CD14-positive monocyte (primary cell): ENCODE results near the gene AQP6. TPM values are rescaled to one million over a fixed set of nuclear protein-coding genes. Genes with fewer than 3 reads are reported as not detected.

Experiments
- DNase-seq, 3 donors: peaks; one replicate each; pipeline ENCODE4 v3.0.0-alpha.2; 2011 to 2022
- H2AFZ ChIP-seq: 2 replicates; pipeline ENCODE4 v1.6.0; 2012; ENCODE audit warnings: mild to moderate bottlenecking, low read depth, low read length, inconsistent platforms; ENCODE audit not compliant: insufficient read depth, poor library complexity, severe bottlenecking
- H3K27ac ChIP-seq, 2 donors: 1 replicate in 1 of 2; 2 replicates in 1 of 2; pipeline ENCODE4 v1.5.1; 2012 to 2013; ENCODE audit warnings: low read length in 2 of 2, control low read depth in 1 of 2, inconsistent platforms in 1 of 2, low read depth in 1 of 2, mild to moderate bottlenecking in 1 of 2
- H3K27me3 ChIP-seq, 2 donors: one replicate each; pipeline versions ENCODE4 v1.6.0 to v1.6.1; 2011 to 2013; ENCODE audit warnings: low read length in 2 of 2; ENCODE audit not compliant: control insufficient read depth in 2 of 2, insufficient read depth in 2 of 2
- H3K36me3 ChIP-seq, 2 donors: replicated peaks in 1 of 2; 1 replicate in 1 of 2; 2 replicates in 1 of 2; pipeline versions ENCODE4 v1.5.1 to v1.6.1; 2012 to 2013; ENCODE audit warnings: low read length in 2 of 2, control low read depth in 1 of 2, inconsistent platforms in 1 of 2, mild to moderate bottlenecking in 1 of 2; ENCODE audit not compliant: insufficient read depth in 2 of 2, control insufficient read depth in 1 of 2
- H3K4me1 ChIP-seq, 2 donors: 1 replicate in 1 of 2; 2 replicates in 1 of 2; pipeline versions ENCODE4 v1.5.1 to v1.6.1; 2012 to 2013; ENCODE audit warnings: low read length in 2 of 2, control low read depth in 1 of 2, inconsistent platforms in 1 of 2, mild to moderate bottlenecking in 1 of 2, moderate library complexity in 1 of 2; ENCODE audit not compliant: insufficient read depth in 2 of 2, control insufficient read depth in 1 of 2
- H3K4me2 ChIP-seq: replicated peaks from 2 replicates; pipeline ENCODE3; 2012; ENCODE audit warnings: low read length, moderate library complexity, mild to moderate bottlenecking; ENCODE audit not compliant: poor library complexity, severe bottlenecking; ENCODE audit errors: extremely low read depth
- H3K4me3 ChIP-seq, 3 experiments: fragments of 200-600 bp in 1 of 3; sonication (generic) in 1 of 3; replicated peaks in 1 of 3; 1 replicate in 2 of 3; 2 replicates in 1 of 3; pipeline ENCODE4 v1.5.1; 2011 to 2013; ENCODE audit warnings: low read length in 3 of 3, mild to moderate bottlenecking in 3 of 3, control low read depth in 2 of 3, low read depth in 2 of 3, inconsistent platforms in 1 of 3, moderate library complexity in 1 of 3
- H3K79me2 ChIP-seq: 2 replicates; pipeline ENCODE4 v1.6.0; 2012; ENCODE audit warnings: mild to moderate bottlenecking, control low read depth, inconsistent platforms, low read length, moderate library complexity; ENCODE audit not compliant: insufficient read depth
- H3K9ac ChIP-seq: 2 replicates; pipeline ENCODE4 v1.6.0; 2017; ENCODE audit warnings: low read length, mild to moderate bottlenecking; ENCODE audit not compliant: insufficient read depth, poor library complexity, severe bottlenecking
- H3K9me3 ChIP-seq, 2 donors: replicated peaks in 1 of 2; 1 replicate in 1 of 2; 2 replicates in 1 of 2; pipeline versions ENCODE4 v1.5.1 to v1.6.1; 2012 to 2013; ENCODE audit warnings: low read length in 2 of 2, control low read depth in 1 of 2; ENCODE audit not compliant: control insufficient read depth in 1 of 2, insufficient read depth in 1 of 2
- H4K20me1 ChIP-seq: 2 replicates; pipeline ENCODE4 v1.6.0; 2012; ENCODE audit warnings: mild to moderate bottlenecking, low read length, control low read depth, moderate library complexity; ENCODE audit not compliant: insufficient read depth
- H3K27ac Mint-ChIP-seq, 7 donors: one replicate each; pipeline ENCODE4 v1.8.0; 2020; ENCODE audit warnings: mild to moderate bottlenecking in 7 of 7, mixed read lengths in 7 of 7, moderate library complexity in 6 of 7, inconsistent platforms in 2 of 7
- H3K27me3 Mint-ChIP-seq, 3 donors: one replicate each; pipeline ENCODE4 v1.8.0; 2021 to 2022; ENCODE audit warnings: low read depth in 3 of 3, mild to moderate bottlenecking in 3 of 3, mixed read lengths in 3 of 3, moderate library complexity in 3 of 3, inconsistent platforms in 1 of 3
- H3K36me3 Mint-ChIP-seq, 2 donors: one replicate each; pipeline ENCODE4 v1.8.0; 2020; ENCODE audit warnings: mixed read lengths in 2 of 2, inconsistent platforms in 1 of 2, mild to moderate bottlenecking in 1 of 2
- H3K4me1 Mint-ChIP-seq: one replicate; pipeline ENCODE4 v1.8.0; 2020; ENCODE audit warnings: mild to moderate bottlenecking, mixed read lengths
- H3K4me3 Mint-ChIP-seq, 2 donors: one replicate each; pipeline ENCODE4 v1.8.0; 2020; ENCODE audit warnings: mild to moderate bottlenecking in 2 of 2, mixed read lengths in 2 of 2, moderate library complexity in 1 of 2
- H3K9me3 Mint-ChIP-seq, 7 donors: one replicate each; pipeline ENCODE4 v1.8.0; 2020 to 2022; ENCODE audit warnings: mixed read lengths in 7 of 7, mild to moderate bottlenecking in 6 of 7, moderate library complexity in 6 of 7, inconsistent platforms in 2 of 7
- CTCF ChIP-seq: fragments of 200-600 bp; IDR thresholded peaks from one replicate; pipeline ENCODE4 v1.8.0; 2022; ENCODE audit warnings: antibody characterized with exemption, mild to moderate bottlenecking
- WGBS: methylation state at CpG from one replicate; pipeline ENCODE4 v1.1.5; 2013; ENCODE audit warnings: missing lambda C conversion rate; ENCODE audit not compliant: insufficient coverage; 5-methylcytosine and 5-hydroxymethylcytosine counted together
- intact Hi-C, 2 donors: fragments of 100-400 bp; cut with micrococcal nuclease; formaldehyde crosslinking; loops; one replicate each; pipeline versions ENCODE4 v1.15.0 to v1.15.1; 2023
- polyA plus RNA-seq, 3 donors: library from polyadenylated mRNA; depleted of rRNA in 1 of 3; unstranded in 2 of 3; stranded (reverse) in 1 of 3; fragments of 300-500 nt in 2 of 3; fragments of >200 nt in 1 of 3; fragmentation: Illumina TruSeq in 2 of 3; gene quantifications; 1 replicate in 2 of 3; 2 replicates in 1 of 3; pipeline ENCODE4 v1.2.3, GENCODE V29; 2012 to 2021

The AQP6 gene
- polyA plus RNA-seq, 3 donors = 0.04 TPM; not detected in 2

- no peaks in the 10 kb centered on the region for H3K27me3 Mint-ChIP-seq
- H3K36me3 ChIP-seq = peaks cover 49 to 87% of the 10 kb centered on the region in 2 donors
- no peak for DNase-seq
- intact Hi-C loops = no loop called here
- no peak for TF ChIP-seq CTCF
- no peaks in the 10 kb centered on the region for H3K27me3 ChIP-seq
- no peak overlapping the region for H3K27ac Mint-ChIP-seq
- peaks cover 0 to 2% (median 0%) of the 10 kb centered on the region in 7 donors for H3K9me3 Mint-ChIP-seq
- peaks cover 52 to 74% of the 10 kb centered on the region in 2 donors for H3K36me3 Mint-ChIP-seq
- no peak overlapping the region for H3K27ac ChIP-seq
- H3K4me2 ChIP-seq = no peak overlapping the region
- no peaks in the 10 kb centered on the region for H3K9me3 ChIP-seq
- no peaks in the 10 kb centered on the region for H4K20me1 ChIP-seq
- H3K4me3 Mint-ChIP-seq = no peak overlapping the region
- peaks cover 3% of the 10 kb centered on the region for H3K4me1 Mint-ChIP-seq
- no peak overlapping the region for H2AFZ ChIP-seq
- H3K4me3 ChIP-seq = no peak overlapping the region
- no peak overlapping the region for H3K9ac ChIP-seq
- no peaks in the 10 kb centered on the region for H3K4me1 ChIP-seq
- WGBS = no CpG with 5 or more reads among the region's 2 CpGs
- H3K79me2 ChIP-seq = peaks cover 38% of the 10 kb centered on the region
Measured at GRCh38 chr12:50003595-50003994, 30.8 kb downstream of the AQP6 start.

- no peak overlapping the region for H2AFZ ChIP-seq
- Mint-ChIP-seq H3K4me1 (peaks cover 3% of the 10 kb centered on the region), H3K4me3 (no peak overlapping the region), H3K36me3 (peaks cover 47 to 67% of the 10 kb centered on the region in 2 donors), H3K27ac (no peak overlapping the region), H3K27me3 (no peaks in the 10 kb centered on the region), H3K9me3 (peaks cover 0 to 2% (median 0%) of the 10 kb centered on the region in 7 donors)
- H3K4me1 ChIP-seq = no peaks in the 10 kb centered on the region
- no peak for TF ChIP-seq CTCF
- intact Hi-C loops = no loop called here
- no peak overlapping the region for H3K4me2 ChIP-seq
- H3K4me3 ChIP-seq = no peak overlapping the region
- H4K20me1 ChIP-seq = no peaks in the 10 kb centered on the region
- peaks cover 49% of the 10 kb centered on the region for H3K79me2 ChIP-seq
- H3K9ac ChIP-seq = no peak overlapping the region
- no peaks in the 10 kb centered on the region for H3K9me3 ChIP-seq
- no peak for DNase-seq
- H3K27ac ChIP-seq = no peak overlapping the region
- no peaks in the 10 kb centered on the region for H3K27me3 ChIP-seq
- peaks cover 38 to 76% of the 10 kb centered on the region in 2 donors for H3K36me3 ChIP-seq
Measured at GRCh38 chr12:50004696-50005095, 31.9 kb downstream of the AQP6 start.
